ENCODE results near the gene ZNF423. TPM values are rescaled to one million over a fixed set of nuclear protein-coding genes. Genes with fewer than 3 reads are reported as not detected.
"Not testable (repeated sequence)": the region's sequence is repeated elsewhere in the genome, so short reads cannot be mapped to it uniquely, and the experiment has no call there.

The ZNF423 gene
- total RNA-seq, 1 donor from 2014 or later, result 7.1 TPM

DNA sequence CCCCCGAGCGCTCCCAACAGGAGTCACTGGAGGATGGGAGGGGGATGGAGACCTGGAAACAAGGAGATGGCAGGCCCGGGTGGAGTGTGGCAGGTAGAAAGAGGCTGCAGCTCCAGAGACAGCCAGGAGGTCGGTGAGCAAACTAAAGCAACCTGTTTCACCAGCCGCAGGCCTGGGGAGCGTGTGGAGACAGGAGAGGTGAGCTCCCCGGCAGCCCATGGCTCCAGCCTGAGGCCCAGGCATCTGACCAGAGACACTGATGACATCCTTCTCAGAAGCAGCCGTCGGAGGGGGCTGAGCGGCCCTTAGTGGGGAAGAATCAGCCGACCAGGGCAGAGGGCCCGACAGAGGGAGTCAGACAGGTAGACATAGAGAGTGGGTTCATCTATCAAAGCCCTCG lies 165.1 kb downstream of the ZNF423 start:
- DNase-seq, result no peak

DNA sequence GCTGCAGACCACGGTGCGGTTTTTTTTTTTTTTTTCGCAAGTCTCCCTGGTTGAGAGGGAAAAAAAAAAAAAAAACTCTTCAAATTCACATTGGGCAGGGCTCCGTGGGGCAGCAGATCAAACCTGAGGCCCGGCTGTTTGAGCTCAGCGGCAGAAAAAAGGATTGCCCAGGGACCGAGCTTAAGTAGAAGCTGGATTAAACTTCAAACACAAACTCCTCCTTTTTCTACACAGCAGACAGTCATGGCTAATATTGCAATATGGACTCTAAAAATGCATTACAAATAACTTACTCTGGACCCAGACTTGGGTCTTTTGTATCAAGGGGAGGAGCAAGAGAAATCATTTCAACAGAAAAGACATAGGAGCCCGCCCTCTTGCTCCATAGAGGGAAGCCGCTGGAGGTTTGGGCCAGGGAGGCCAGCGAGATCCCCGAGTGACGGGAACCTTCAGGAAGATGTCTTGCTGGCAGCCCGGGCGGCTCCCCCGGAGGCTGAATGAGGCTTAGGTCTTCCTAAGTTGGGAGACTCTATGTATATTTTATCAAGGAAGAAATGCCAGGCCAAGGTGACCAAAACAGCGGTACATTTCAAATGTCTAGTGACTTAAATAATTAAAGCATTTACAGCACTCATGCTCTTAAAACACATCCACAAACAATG lies 167.7 kb downstream of the ZNF423 start:
- DNase-seq, result no peak

DNA sequence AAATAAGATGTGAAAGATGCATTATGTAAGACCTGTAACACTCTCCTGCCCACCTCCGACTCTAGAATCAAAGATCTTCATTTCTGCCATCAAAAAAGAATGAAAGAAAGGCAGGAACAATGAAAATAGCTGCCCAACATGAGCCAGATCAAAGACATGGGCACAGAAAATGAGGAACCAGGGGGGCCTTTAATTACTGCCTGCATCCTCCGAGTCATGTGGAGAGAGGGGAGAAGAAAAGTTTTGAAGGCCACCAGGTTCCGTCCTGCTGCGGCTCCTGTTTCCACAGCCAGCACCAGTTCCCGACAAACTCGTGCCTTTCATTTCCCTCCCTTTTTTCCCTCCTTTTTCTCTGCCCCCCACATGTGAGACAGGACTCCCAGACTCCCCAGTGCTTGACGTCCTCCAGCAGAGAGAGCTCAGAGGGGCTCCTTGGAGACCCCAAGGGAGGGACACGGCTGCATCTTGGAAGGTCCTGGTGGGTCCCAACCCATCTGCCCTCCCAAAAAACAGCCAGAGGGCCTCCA lies 168.4 kb downstream of the ZNF423 start:
- DNase-seq, result no peak

DNA sequence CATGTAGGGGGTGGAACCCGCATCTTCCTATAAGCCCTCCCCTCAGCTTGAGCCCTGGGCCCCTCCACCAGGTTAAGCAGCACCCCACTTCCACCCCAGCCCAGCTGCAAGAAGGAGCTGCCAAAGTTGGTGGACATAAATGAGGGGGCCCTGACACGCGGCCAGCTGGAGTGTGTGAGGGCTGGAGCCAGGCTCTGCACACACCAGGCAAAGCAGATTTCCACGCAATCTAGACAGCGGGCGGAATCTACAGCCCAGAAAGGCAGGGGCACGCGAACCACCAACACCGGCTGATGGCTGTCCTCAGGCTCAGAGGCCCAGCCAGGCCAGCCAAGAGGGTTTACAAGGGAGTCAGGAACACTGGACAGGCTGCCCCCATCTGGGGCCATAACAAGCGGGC lies 171.2 kb downstream of the ZNF423 start:
- no peak for DNase-seq

DNA sequence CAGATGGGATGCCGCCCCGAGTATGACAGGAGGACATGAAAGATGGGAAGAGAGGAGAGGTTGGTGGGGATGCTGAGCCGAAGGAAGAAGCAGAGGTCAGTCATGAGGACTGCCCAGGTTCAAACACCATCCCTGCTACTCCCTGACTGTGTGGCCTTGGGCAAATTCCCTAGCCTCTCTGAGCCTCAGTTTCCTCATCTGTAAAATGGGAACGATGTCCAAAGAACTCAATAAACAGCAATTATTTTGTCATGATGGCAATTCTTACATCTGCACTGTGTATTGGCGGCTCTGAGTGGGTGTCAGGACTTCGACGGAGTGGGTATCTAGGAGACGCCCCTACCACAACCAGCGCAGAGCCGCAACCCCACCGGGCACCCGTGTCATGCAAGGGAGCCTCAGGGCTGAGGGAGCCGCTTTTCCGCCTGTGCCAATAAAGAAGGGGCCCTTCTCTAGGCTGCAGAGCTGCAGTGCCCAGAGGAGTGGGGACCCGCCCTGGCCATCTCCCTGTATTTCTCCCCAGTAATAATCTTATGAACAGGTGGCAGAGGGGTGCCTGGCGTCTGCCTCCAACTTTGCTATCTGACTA lies 173.2 kb downstream of the ZNF423 start:
- no peak for DNase-seq

DNA sequence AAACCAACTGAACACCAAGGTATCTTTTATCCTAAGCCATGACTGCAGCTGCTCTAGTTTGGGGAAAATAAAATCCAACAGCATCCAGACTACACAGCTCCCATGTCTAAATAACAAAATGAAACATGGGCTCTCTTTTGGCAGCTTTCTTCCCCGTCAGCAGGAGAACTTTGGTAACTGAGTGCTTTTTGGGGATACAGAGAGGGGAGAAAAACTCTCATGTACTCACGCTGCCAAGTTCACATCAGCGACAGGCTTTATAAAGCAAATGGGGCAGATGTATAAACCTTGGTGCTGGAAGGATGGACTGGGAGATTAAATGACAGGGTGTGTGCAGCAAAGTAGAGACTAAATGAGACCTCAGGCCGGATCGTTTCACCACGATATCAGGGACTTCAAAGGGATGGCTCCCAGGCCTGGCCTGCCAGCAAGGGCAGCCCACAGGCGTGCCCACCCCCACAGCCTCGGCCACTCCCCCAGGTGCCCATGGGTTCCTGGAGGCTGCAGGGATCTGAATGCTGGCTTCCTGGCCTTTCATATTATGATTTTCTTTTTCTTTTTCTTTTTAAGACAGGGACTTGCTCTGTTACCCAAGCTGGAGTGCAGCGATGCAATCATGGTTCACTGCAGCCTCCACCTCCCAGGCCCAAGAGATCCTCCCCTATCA lies 174.6 kb downstream of the ZNF423 start:
- DNase-seq, result no peak

DNA sequence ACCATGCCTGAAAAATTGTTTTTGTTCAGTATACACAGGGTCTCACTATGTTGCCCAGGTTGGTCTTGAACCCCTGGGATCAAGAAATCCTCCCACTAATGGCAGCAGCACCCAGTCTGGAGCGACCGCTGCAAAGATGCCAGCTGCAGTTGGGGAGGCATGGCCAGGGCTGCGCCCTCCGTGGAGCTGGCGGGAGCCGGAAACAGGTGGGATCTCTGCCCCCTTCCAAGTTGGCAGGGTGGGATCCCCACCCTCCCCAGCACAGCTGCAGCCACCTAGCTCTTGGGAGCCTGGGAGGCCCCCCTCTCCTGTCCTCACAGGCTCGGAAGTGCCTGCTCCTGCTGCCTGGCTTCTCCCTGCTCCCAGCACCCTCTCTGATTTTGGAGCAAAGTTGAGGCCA lies 176.8 kb downstream of the ZNF423 start:
- no peak for DNase-seq

DNA sequence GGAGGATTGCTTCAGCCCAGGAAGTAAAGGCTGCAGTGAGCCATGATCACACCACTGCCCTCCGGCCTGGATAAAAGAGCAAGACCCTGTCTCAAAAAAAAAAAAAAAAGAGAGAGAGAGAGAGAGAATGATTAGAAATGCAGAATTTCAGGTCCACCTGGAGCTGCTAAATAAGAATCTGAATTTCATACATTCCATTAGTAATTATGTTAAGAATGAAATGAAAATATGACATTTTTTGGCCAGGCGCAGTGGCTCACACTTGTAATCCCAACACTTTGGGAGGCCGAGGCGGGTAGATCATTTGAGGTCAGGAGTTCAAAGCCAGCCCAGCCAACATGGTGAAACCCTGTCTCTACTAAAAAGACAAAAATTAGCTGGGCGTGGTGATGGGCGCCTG lies 178.3 kb downstream of the ZNF423 start:
- DNase-seq, result not testable (repeated sequence)

DNA sequence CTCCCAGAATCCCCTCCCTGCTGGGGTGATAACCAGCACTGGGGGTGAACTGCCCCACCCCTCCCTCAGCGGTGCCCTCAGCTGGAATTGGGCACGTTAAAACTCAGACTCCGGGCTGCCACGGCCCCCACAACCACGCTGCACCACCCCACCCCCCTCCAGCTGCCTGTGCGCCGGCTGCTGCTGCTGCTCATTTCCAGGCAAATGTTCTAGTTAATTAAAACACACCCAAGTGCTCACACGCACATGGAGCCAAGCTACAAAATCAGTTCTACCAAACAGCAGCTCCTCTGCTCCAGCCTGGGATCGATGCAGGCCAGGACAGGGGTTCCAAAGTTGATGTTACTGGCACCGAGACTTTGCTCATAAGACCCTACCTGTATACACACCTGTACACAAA lies 180.5 kb downstream of the ZNF423 start:
- DNase-seq, result no peak

DNA sequence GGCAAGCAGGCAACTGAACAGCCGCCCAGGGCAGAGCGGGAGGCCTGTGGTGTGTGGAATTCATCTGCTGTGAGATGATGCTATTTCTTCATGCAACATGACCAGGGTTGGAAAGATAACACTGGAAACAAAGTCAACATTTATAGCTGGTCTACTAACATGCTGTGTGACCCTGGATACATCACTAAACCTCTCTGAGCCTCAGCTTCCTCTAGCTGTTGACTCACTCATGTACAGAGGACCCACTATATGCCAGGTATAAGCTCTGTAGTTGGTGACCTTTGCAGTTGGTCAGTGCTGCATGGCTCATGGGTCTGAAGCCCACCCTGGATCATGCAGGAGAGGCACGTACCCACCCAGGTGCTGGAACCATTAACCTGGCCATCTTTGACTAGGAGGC lies 180.9 kb downstream of the ZNF423 start:
- DNase-seq, result no peak

DNA sequence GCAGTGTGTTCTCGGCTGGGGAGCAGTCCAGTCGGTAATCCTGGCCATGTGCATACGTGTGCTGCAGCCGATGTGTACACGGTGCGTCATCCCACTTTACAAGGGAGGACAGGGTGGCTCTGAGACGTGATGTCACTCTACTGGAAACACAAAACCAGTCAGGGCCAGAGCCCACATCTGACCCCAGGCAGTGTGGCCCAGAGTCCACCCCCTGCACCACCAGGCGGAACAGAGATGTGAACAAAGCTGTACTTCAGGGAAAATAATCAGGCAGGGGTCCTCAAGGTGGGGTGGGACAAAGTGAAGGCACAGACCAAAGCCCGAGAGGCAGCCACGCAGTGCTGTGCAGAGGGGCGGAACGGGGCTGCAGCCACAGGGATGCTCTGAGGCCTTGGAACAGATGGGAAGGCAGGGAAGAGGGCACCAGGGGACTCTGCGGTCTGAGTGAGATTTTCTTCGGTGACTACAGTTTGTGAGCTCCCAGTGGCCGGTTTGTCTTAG lies 181.5 kb downstream of the ZNF423 start:
- no peak for DNase-seq

DNA sequence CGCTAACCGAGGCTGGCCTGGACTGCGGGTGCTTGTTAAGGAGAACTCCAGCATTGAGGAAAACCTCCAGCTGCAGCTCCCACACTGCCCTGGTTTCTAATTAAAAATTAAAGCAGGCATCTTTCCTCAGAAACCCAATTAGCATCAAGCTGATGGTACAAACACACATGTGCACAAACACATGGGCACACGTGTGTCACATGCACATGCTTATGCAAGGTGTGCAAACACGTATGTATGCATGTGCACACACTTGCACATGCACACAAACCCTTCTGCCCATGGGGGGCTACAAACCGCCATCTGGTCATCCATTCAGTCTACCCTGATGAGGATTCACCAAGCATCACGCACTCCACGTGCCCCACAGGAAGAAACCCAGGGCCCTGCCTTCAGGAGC lies 182.5 kb downstream of the ZNF423 start:
- DNase-seq, result no peak

DNA sequence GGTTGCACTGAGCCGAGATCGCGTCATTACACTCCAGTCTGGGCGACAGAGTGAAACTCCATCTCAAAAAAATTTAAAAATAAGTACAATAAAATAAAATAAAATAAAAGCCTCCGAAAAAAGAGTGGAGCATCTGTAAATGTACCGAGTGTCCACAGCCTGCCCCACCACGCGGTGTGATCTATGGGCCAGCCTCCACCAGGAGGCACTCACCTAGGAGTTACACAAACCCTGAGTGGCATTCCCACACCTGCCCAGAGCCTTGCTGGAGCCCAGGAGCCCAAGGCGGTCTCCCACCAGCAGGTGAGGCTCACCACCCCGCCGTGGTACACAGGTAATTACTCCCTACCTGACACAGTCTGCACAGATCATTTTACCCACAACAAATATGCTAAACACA lies 183.2 kb downstream of the ZNF423 start:
- DNase-seq, result no peak

DNA sequence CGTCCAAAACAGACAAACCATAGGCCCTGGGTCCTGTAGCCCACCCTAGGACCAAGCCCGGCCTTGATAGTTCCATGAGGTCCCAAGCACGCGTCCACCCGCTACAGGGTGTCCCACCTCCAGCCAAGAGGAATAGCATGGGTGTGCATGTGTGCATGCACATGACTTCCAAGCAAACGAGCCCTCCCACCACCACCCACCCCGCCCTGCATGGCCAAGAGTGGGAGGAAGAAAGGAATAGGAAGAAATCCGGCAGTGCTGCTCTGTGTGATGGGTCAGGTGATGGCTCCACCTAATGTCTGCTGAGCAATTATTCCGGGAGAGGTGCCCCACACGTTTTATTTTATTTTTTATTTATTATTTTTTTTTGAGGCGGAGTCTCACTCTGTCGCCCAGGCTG lies 184.6 kb downstream of the ZNF423 start:
- no peak for DNase-seq

DNA sequence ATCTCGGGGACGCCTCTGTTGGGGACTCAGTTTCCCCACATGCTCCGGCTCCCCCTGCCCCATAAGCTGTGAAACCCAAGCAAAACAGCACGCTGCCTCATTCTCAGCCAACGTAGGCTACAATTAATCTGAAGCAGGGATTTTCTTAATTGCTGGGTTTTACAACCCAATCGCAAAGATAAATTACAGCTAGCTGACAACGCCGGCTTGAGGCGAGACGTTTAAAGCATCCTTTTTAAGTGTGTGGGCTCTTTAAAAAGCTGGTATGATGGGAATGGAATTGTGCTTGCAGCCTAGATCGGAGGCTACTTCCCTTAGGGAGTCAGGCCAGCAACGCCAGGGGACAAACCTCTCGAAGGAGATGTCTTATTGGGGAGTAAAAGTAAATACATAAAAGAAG lies 185.3 kb downstream of the ZNF423 start:
- no peak for DNase-seq

DNA sequence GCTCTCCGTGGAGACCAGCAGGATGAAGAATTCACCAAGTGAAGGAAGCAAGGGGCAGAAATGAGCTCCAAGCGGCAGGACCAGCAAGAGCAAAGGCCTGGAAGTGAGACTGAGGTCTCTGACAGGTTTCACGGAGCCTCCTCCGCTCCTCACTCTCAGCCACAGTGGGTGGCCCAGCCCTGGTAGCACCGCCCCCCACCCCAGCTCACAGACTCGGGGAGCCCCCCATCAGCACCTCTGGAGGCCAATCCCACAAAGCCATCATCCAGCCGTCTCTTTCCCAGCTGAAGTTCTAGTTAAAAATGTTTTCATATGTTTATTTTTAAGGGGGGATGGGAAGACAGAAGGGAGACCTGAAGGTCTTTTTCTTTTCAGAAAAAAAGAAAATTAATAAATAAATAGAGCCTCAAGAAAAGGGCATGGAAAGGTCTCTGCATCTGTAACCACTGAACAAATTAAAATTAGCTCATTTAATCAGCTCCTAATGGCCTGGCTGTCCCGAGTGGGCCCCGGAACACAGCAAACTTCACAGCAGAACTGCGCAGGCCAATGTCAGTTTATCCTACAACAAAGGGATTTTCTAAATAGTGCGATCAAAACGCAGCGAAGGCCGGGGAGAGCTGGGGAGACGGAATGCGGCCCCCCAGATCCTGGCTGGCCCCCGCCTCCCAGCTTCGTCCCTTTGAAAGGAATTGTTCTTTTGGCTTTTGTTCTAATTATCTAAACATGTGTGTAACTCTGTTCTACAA lies 190.3 kb downstream of the ZNF423 start:
- DNase-seq, result no peak

DNA sequence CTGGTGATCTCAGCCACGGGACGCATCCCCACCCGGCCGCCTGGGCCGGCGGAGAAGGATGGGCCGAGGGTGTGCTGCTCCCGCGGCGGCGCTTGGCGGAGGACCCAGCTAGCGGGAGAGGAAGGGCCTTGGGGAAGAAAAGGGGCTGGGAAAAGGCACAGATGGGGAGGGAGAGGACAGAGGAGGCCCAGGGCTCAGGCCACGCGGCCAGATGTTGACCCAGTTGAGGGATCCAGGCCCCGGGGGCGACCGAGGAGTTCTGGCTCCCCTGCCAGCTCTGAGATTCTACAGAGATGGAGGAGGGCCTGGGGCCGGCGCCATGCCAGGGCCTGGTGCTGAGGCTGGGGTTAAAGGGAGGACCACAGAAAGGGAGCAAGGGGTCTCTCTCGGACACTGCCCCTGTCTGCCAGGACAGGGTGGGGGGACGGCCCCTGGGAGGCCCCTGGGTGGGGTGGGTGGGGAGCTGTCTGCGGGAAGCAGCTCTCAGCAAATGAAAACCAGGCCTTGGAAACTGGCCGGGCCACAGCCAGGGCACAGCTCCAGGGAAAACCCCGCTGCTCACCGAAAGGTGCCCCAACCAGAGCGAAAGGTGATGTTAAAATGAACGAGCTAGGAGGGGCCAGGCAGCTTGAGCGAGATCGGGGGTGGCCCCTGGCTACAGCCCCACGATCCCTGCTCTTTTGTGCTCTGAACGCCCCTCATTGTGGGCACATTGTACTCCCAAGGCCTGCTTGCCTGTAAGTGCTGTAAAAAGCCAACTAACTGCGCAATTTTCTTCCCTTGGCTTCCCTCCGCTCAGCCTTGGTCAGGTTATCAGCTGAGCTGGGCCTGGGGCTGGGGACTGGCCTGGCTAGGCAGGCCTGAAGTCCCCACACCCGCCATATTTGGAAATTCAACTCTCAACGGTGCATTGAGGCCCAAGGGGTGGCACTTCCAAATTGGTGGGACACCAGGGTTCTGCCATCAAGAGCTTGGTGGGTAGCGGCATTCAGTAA lies 191.4 kb downstream of the ZNF423 start:
- DNase-seq, result peak; percentile 9

DNA sequence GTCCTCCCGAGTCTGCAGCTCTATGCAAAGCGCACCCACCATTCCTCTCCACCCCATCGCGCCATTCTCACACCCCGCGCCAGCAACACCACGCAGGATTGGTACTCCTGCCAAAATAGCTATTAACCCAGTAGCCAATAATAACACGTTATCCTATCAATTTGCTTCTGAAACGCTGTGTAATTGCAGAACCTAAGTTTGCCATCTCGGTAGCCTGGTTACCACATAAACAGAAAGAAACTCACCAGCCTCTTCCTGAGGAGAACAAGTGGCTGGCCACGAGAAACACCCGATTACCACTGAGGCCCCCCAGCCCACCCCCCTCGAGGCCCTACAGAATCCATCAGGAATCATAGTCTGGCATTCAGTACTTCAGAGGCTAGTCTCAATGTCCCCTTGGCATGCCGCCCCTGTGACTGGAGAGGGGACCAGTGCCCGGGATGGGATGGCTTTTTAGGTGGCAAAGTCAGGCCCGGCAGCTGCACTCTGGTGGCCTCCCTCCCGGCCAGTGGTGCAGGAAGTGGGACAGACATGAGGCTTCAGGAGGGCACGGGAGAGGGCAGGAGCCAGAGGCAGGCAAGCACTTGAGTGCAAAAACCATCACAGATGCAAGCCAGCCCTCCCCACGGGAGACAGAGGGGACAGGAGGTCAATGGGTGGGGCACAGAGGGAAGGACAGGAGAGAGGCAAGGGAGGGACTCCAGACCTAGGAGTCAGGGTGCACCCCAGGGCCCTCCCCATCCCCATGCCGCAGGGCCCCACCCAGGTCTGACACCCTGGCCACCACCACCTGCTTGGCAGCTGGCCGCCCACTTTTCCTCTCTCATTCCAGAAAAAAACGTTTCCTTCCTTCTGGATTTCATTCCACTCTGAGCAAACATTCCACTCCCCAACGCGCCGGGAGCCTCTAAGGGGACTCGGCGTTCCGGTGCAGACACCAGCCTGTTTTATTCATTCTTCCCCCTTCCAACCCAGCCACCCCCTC lies 192.5 kb downstream of the ZNF423 start:
- DNase-seq, result peak; percentile 33

DNA sequence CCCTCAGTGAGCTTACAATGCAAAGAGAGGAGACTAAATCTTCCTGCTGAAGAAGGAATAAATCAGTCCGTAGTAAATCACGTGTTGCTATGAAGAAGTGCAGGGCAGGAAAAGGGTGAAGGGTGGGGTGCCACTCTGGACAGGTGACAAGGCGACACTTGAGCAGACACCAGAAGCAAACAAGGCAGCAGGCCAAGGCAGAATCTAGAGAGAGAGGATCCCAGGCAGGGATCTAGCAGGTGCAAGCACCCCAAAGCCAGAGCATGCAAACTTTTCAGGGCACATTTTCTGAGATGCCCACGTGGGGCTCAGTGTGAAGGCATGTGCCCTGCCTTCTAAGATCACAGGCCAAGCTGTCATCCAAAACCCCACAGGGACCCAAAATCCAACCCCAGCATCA lies 193.3 kb downstream of the ZNF423 start:
- DNase-seq, result no peak

DNA sequence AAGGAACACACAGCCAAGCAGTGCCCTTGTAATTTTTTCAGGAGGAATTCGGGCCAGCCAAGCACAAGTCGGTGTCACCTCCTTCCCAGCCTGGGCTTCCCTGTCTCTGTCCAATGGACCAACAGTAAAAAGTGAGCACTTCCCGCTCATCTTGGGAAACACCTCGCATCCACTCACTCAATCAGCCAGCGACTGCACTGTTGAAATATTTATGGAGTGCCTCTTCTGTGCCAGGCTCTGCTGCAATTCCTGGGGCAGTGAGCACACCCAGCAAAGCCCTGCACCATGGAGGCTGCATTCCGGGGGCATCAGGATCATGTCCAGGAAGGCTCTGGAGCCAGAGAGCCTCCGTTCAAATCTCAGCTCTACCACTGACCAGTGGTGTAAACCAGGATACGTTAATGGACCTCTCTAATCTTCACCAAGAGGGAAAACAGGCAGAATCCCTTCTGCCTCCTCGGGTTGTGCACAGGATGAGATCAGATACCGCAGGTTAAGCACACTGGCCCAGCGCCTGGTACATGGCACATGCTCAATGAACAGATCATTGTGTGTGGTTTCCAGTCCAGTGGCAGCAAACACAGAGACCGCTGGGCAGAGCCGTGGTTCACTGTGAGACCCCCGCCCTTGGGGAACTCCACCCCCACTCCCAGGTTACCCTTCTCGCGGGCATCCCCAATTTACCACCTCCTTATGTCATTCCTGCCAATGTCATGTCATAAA lies 194.3 kb downstream of the ZNF423 start:
- no peak for DNase-seq
